ENCODE measurements around the gene DIAPH3. TPM values are rescaled to one million over a fixed set of nuclear protein-coding genes. Genes with fewer than 3 reads are reported as not detected.

Gene DIAPH3
- total RNA-seq, 1 experiment from 2014 or later: 11.4 TPM

DNA sequence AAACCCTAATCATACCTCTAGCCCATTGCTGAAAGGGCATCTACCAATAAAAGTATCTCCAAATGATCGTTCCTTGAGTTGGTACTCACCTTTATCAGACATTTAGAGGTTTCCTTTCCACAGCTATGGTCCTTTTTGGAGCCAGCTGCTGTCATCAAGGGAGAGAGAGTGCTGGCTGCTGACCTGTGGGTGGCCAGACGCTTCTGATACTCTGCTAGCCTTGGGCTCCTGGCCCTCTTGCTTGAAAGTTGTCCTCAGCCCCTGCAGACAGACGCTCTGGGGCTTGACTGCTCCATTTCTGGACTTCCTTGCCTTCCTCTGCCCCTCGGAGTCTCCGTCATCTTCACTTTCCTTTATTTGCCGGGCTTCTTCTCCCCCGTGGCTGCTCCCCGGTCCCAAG, 499.1 kb downstream of the DIAPH3 start:
- no peak overlapping the region for H3K27ac Mint-ChIP-seq (ENCODE audit: unreplicated experiment)
- H3K27me3 Mint-ChIP-seq (ENCODE audit: unreplicated experiment): no peaks in the 10 kb centered on the region
- H3K36me3 Mint-ChIP-seq (ENCODE audit: insufficient read depth, unreplicated experiment): no peaks in the 10 kb centered on the region
- H3K4me1 Mint-ChIP-seq (ENCODE audit: low read depth, unreplicated experiment): no peaks in the 10 kb centered on the region
- intact Hi-C loops (cut with micrococcal nuclease; ENCODE audit: unreplicated experiment): no loop called here
- DNase-seq: no peak
- H3K9me3 Mint-ChIP-seq (ENCODE audit: low read depth, unreplicated experiment): no peaks in the 10 kb centered on the region
- TF ChIP-seq, protein P1, sequence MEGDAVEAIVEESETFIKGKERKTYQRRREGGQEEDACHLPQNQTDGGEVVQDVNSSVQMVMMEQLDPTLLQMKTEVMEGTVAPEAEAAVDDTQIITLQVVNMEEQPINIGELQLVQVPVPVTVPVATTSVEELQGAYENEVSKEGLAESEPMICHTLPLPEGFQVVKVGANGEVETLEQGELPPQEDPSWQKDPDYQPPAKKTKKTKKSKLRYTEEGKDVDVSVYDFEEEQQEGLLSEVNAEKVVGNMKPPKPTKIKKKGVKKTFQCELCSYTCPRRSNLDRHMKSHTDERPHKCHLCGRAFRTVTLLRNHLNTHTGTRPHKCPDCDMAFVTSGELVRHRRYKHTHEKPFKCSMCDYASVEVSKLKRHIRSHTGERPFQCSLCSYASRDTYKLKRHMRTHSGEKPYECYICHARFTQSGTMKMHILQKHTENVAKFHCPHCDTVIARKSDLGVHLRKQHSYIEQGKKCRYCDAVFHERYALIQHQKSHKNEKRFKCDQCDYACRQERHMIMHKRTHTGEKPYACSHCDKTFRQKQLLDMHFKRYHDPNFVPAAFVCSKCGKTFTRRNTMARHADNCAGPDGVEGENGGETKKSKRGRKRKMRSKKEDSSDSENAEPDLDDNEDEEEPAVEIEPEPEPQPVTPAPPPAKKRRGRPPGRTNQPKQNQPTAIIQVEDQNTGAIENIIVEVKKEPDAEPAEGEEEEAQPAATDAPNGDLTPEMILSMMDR (IDR thresholded peaks at IDR 0.05; ENCODE audit: unreplicated experiment): no peak
- BruUV-seq (replicated peaks): no TSS peak
- no peak overlapping the region for H3K4me3 Mint-ChIP-seq (ENCODE audit: low read depth, unreplicated experiment)
- CTCF ChIA-PET: no interaction called here

DNA sequence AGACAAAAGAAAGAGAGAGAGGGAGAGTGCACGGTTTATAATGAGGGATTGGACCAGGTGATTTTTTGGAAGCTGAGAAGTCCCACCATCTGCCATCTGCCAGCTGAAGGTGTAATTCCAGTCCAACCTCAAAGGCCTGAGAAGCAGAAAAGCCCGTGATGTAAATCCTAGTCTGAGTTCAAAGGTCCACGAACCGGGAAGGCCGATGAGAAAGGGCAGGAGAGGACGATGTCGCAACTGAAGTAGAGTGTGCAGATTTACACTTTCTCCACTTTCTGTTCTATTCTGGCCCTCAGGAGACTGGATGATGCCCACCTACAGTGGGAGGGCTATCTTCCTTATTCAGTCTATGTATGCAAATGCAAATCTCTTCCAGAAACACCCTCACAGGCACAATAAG, 500.0 kb downstream of the DIAPH3 start:
- no peak overlapping the region for H3K27ac Mint-ChIP-seq (ENCODE audit: unreplicated experiment)
- no peak for DNase-seq
- no peaks in the 10 kb centered on the region for H3K4me1 Mint-ChIP-seq (ENCODE audit: low read depth, unreplicated experiment)
- no peaks in the 10 kb centered on the region for H3K9me3 Mint-ChIP-seq (ENCODE audit: low read depth, unreplicated experiment)
- no peaks in the 10 kb centered on the region for H3K36me3 Mint-ChIP-seq (ENCODE audit: insufficient read depth, unreplicated experiment)
- TF ChIP-seq, protein P1 (IDR thresholded peaks at IDR 0.05; ENCODE audit: unreplicated experiment): no peak
- CTCF ChIA-PET: no interaction called here
- no TSS peak for BruUV-seq (replicated peaks)
- intact Hi-C loops (cut with micrococcal nuclease; ENCODE audit: unreplicated experiment): no loop called here
- H3K4me3 Mint-ChIP-seq (ENCODE audit: low read depth, unreplicated experiment): no peak overlapping the region
- no peaks in the 10 kb centered on the region for H3K27me3 Mint-ChIP-seq (ENCODE audit: unreplicated experiment)

DNA sequence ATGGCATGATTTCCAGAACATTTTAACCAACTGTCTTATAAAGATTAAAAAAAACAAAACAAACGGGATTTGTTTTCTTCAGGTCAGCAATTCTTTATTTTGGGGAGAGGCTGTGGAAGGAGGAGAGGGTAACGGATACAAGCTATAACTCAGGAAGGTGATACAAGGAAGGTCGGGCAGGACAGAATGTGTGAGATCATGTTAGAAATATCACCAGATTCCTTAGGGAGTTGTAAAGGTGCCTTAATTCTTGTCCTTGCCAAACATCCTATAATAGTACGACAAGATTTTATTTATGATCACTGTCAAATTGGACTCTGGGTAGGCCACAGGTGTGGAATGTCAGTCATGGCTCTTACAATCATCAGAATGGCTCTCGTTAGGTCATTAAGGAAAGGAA, 503.1 kb downstream of the DIAPH3 start:
- BruUV-seq (replicated peaks): no TSS peak
- Mint-ChIP-seq H3K4me1 (ENCODE audit: low read depth, unreplicated experiment) (no peaks in the 10 kb centered on the region), H3K4me3 (ENCODE audit: low read depth, unreplicated experiment) (no peak overlapping the region), H3K9me3 (ENCODE audit: low read depth, unreplicated experiment) (no peaks in the 10 kb centered on the region), H3K36me3 (ENCODE audit: insufficient read depth, unreplicated experiment) (no peaks in the 10 kb centered on the region), H3K27me3 (ENCODE audit: unreplicated experiment) (no peaks in the 10 kb centered on the region), H3K27ac (ENCODE audit: unreplicated experiment) (no peak overlapping the region)
- CTCF ChIA-PET: no interaction called here
- DNase-seq: no peak
- TF ChIP-seq, protein P1 (IDR thresholded peaks at IDR 0.05; ENCODE audit: unreplicated experiment): no peak
- intact Hi-C loops (cut with micrococcal nuclease; ENCODE audit: unreplicated experiment): no loop called here

DNA sequence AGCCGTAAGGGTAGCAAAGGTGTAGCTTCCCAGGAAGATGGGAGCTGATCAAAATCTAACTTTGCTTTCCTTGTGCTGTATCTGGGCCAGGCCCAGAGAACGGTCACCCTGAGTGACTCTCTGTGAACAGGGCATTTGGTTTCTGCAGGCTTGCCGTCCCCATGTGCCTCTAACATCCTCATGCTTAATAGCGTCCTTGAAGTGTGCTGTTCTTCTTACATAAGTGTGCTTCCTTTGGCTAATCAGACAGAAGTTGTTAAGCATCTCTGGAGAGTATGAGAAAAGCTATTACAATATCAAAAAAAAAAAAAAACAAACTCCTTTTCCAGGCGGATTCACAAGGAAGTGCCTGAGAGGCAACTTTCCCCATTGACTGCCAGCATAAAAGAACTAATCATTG, 503.7 kb downstream of the DIAPH3 start:
- H3K27ac Mint-ChIP-seq (ENCODE audit: unreplicated experiment): no peak overlapping the region
- H3K4me1 Mint-ChIP-seq (ENCODE audit: low read depth, unreplicated experiment): no peaks in the 10 kb centered on the region
- no peaks in the 10 kb centered on the region for H3K9me3 Mint-ChIP-seq (ENCODE audit: low read depth, unreplicated experiment)
- no TSS peak for BruUV-seq (replicated peaks)
- CTCF ChIA-PET: no interaction called here
- H3K4me3 Mint-ChIP-seq (ENCODE audit: low read depth, unreplicated experiment): no peak overlapping the region
- intact Hi-C loops (cut with micrococcal nuclease; ENCODE audit: unreplicated experiment): no loop called here
- H3K27me3 Mint-ChIP-seq (ENCODE audit: unreplicated experiment): no peaks in the 10 kb centered on the region
- TF ChIP-seq, protein P1 (IDR thresholded peaks at IDR 0.05; ENCODE audit: unreplicated experiment): no peak
- H3K36me3 Mint-ChIP-seq (ENCODE audit: insufficient read depth, unreplicated experiment): no peaks in the 10 kb centered on the region
- no peak for DNase-seq

All from Calu3 (cell line).